ENCODE data around the gene NFASC. TPM values are rescaled to one million over a fixed set of nuclear protein-coding genes. Genes with fewer than 3 reads are reported as not detected.

Gene NFASC
- polyA plus RNA-seq, 3 donors: 0.08 TPM; not detected in 2

GRCh38 chr1:204959836-204960235 lies 89.2 kb downstream of the NFASC start:
- Histone ChIP-seq H3K9ac (ENCODE audit: insufficient read depth, low read length, poor library complexity, severe bottlenecking) (no peak overlapping the region), H3K9me3 (replicated peaks in 1 of 2; ENCODE audit: control insufficient read depth in 1 of 2, insufficient read depth in 1 of 2, low read length in 2 of 2) (no peaks in the 10 kb centered on the region), H3K4me2 (replicated peaks; ENCODE audit: extremely low read depth, low read length, poor library complexity, severe bottlenecking) (no peak overlapping the region), H2AFZ (ENCODE audit: insufficient read depth, low read depth, low read length, poor library complexity, severe bottlenecking) (no peak overlapping the region), H3K4me3 (replicated peaks in 1 of 3; ENCODE audit: low read depth in 2 of 3, low read length in 3 of 3) (no peak overlapping the region), H3K27ac (ENCODE audit: low read depth in 1 of 2, low read length in 2 of 2) (no peak overlapping the region), H3K27me3 (ENCODE audit: control insufficient read depth in 2 of 2, insufficient read depth in 2 of 2, low read length in 2 of 2) (peaks cover 5 to 6% of the 10 kb centered on the region in 2 donors), H3K4me1 (ENCODE audit: control insufficient read depth in 1 of 2, insufficient read depth in 2 of 2, low read length in 2 of 2) (no peaks in the 10 kb centered on the region), H3K79me2 (ENCODE audit: insufficient read depth, low read length) (no peaks in the 10 kb centered on the region), H3K36me3 (replicated peaks in 1 of 2; ENCODE audit: control insufficient read depth in 1 of 2, insufficient read depth in 2 of 2, low read length in 2 of 2) (no peaks in the 10 kb centered on the region), H4K20me1 (ENCODE audit: insufficient read depth, low read length) (no peaks in the 10 kb centered on the region)
- Mint-ChIP-seq H3K27me3 (ENCODE audit: low read depth in 3 of 3) (peaks cover 7 to 13% (median 9%) of the 10 kb centered on the region in 3 donors), H3K4me1 (peaks cover 3% of the 10 kb centered on the region), H3K36me3 (no peaks in the 10 kb centered on the region), H3K4me3 (no peak overlapping the region), H3K27ac (no peak overlapping the region), H3K9me3 (no peaks in the 10 kb centered on the region)
- DNase-seq: no peak
- 100% methylated on average over 2 of the region's 2 CpGs for WGBS (ENCODE audit: insufficient coverage)
- intact Hi-C loops (cut with micrococcal nuclease): no loop called here
- TF ChIP-seq CTCF (IDR thresholded peaks at IDR 0.05): no peak

- H3K9me3 Mint-ChIP-seq: no peaks in the 10 kb centered on the region
- peaks cover 3% of the 10 kb centered on the region for H3K4me1 Mint-ChIP-seq
- H3K4me3 Mint-ChIP-seq: peak overlapping the region in 1 of 2 donors; percentile 17
- Histone ChIP-seq H3K27ac (ENCODE audit: low read depth in 1 of 2, low read length in 2 of 2) (no peak overlapping the region), H4K20me1 (ENCODE audit: insufficient read depth, low read length) (no peaks in the 10 kb centered on the region), H2AFZ (ENCODE audit: insufficient read depth, low read depth, low read length, poor library complexity, severe bottlenecking) (no peak overlapping the region), H3K4me3 (replicated peaks in 1 of 3; ENCODE audit: low read depth in 2 of 3, low read length in 3 of 3) (no peak overlapping the region), H3K36me3 (replicated peaks in 1 of 2; ENCODE audit: control insufficient read depth in 1 of 2, insufficient read depth in 2 of 2, low read length in 2 of 2) (no peaks in the 10 kb centered on the region), H3K4me1 (ENCODE audit: control insufficient read depth in 1 of 2, insufficient read depth in 2 of 2, low read length in 2 of 2) (no peaks in the 10 kb centered on the region), H3K4me2 (replicated peaks; ENCODE audit: extremely low read depth, low read length, poor library complexity, severe bottlenecking) (no peak overlapping the region), H3K79me2 (ENCODE audit: insufficient read depth, low read length) (no peaks in the 10 kb centered on the region), H3K27me3 (ENCODE audit: control insufficient read depth in 2 of 2, insufficient read depth in 2 of 2, low read length in 2 of 2) (peaks cover 5 to 6% of the 10 kb centered on the region in 2 donors), H3K9me3 (replicated peaks in 1 of 2; ENCODE audit: control insufficient read depth in 1 of 2, insufficient read depth in 1 of 2, low read length in 2 of 2) (no peaks in the 10 kb centered on the region), H3K9ac (ENCODE audit: insufficient read depth, low read length, poor library complexity, severe bottlenecking) (no peak overlapping the region)
- intact Hi-C loops (cut with micrococcal nuclease): no loop called here
- no peak overlapping the region for H3K27ac Mint-ChIP-seq
- no peak for DNase-seq
- peaks cover 7 to 13% (median 9%) of the 10 kb centered on the region in 3 donors for H3K27me3 Mint-ChIP-seq (ENCODE audit: low read depth in 3 of 3)
- 94% methylated on average over 2 of the region's 8 CpGs for WGBS (ENCODE audit: insufficient coverage)
- no peaks in the 10 kb centered on the region for H3K36me3 Mint-ChIP-seq
- no peak for TF ChIP-seq CTCF (IDR thresholded peaks at IDR 0.05)
Observed at GRCh38 chr1:204960306-204961125, 89.9 kb downstream of the NFASC start.

All from CD14-positive monocyte (primary cell).